Sigmoid colon (tissue), 4 donors: ENCODE results near the gene CDH3.

Experiments used
- CTCF ChIP-seq, 4 experiments: fragments of 450-650 bp in 3 of 4; fragments of 200-600 bp in 1 of 4; IDR thresholded peaks; one replicate each; pipeline ENCODE4 v1.5.1; 2016 to 2019; ENCODE audit warnings: antibody characterized with exemption in 4 of 4, mild to moderate bottlenecking in 3 of 4, moderate library complexity in 2 of 4
- EP300 ChIP-seq, 4 donors: sonication (generic); formaldehyde crosslinking; IDR thresholded peaks; one replicate each; pipeline ENCODE4 v1.6.1; 2017; ENCODE audit warnings: antibody characterized with exemption in 4 of 4
- POLR2A ChIP-seq, 2 donors: fragments of 450-650 bp; IDR thresholded peaks; one replicate each; pipeline ENCODE4 v1.6.1; 2016; ENCODE audit warnings: antibody characterized with exemption in 2 of 2, mild to moderate bottlenecking in 2 of 2, moderate library complexity in 2 of 2
- POLR2AphosphoS5 ChIP-seq, 4 donors: sonication (generic); formaldehyde crosslinking; IDR thresholded peaks; one replicate each; pipeline ENCODE4 v1.6.1; 2017; ENCODE audit warnings: antibody characterized with exemption in 4 of 4

GRCh38 chr16:68640972-68641371 is 4.1 kb upstream of the CDH3 start:
- TF ChIP-seq CTCF (IDR thresholded peaks at IDR 0.05) (no peak), POLR2A (IDR thresholded peaks at IDR 0.05) (no peak), POLR2AphosphoS5 (IDR thresholded peaks at IDR 0.05) (no peak), EP300 (IDR thresholded peaks at IDR 0.05) (no peak)
